SK-N-SH (cell line): ENCODE data around the gene HPN.

Experiments used
- GABPA ChIP-seq: IDR thresholded peaks from 2 replicates; pipeline ENCODE4 v1.4.0; 2012; ENCODE audit warnings: low read depth, mild to moderate bottlenecking
- TEAD4 ChIP-seq: IDR thresholded peaks from 2 replicates; pipeline ENCODE4 v1.4.0; 2012; ENCODE audit warnings: mild to moderate bottlenecking, borderline replicate concordance; ENCODE audit not compliant: insufficient read depth
- TF ChIP-seq, protein P1 (sequence below): fragments of 200-600 bp; sonication (generic); IDR thresholded peaks from 2 replicates; pipeline ENCODE4 v1.6.1; 2017; ENCODE audit warnings: antibody characterized with exemption, mild to moderate bottlenecking, moderate library complexity

DNA sequence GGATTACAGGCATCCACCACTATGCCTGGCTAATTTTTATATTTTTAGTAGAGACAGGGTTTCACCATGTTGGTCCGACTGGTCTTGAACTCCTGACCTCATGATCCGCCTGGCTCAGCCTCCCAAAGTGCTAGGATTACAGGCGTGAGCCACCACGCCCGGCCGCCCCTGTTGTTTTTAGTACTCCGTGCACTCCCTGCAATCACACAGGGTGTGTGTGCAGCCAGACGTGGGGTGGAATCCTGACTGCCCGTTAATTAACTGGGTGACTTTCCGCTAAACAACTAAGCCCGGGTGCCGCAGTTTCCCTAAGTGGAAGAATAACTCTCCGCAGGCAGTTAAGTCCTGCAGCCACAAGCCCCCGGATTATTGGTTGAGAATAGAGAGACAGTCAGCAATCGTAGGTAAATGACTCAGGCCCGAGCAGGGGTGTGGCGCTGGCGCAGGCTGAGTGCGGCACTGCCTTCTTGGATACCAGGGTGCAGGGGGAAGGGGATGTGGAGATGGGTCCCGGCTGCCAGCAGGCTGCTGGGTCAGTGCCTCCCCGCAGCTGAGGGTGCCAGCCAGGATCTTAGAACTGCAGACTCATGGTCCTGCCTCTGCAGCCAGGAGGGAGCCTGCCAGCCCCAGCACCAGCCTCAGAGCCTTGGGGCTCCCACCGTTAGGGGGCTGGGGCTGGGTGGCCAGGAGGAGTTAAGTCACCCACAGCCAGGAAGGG lies 68.0 kb downstream of the HPN start:
- no peak for TF ChIP-seq TEAD4
- TF ChIP-seq, protein P1, sequence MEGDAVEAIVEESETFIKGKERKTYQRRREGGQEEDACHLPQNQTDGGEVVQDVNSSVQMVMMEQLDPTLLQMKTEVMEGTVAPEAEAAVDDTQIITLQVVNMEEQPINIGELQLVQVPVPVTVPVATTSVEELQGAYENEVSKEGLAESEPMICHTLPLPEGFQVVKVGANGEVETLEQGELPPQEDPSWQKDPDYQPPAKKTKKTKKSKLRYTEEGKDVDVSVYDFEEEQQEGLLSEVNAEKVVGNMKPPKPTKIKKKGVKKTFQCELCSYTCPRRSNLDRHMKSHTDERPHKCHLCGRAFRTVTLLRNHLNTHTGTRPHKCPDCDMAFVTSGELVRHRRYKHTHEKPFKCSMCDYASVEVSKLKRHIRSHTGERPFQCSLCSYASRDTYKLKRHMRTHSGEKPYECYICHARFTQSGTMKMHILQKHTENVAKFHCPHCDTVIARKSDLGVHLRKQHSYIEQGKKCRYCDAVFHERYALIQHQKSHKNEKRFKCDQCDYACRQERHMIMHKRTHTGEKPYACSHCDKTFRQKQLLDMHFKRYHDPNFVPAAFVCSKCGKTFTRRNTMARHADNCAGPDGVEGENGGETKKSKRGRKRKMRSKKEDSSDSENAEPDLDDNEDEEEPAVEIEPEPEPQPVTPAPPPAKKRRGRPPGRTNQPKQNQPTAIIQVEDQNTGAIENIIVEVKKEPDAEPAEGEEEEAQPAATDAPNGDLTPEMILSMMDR: no peak
- no peak for TF ChIP-seq GABPA
